Measurements from ENCODE around the gene RB1.

RB1 gene

GRCh38 chr13:48281556-48281955 lies 22.0 kb upstream of the RB1 start:
- TF ChIP-seq, protein P1, sequence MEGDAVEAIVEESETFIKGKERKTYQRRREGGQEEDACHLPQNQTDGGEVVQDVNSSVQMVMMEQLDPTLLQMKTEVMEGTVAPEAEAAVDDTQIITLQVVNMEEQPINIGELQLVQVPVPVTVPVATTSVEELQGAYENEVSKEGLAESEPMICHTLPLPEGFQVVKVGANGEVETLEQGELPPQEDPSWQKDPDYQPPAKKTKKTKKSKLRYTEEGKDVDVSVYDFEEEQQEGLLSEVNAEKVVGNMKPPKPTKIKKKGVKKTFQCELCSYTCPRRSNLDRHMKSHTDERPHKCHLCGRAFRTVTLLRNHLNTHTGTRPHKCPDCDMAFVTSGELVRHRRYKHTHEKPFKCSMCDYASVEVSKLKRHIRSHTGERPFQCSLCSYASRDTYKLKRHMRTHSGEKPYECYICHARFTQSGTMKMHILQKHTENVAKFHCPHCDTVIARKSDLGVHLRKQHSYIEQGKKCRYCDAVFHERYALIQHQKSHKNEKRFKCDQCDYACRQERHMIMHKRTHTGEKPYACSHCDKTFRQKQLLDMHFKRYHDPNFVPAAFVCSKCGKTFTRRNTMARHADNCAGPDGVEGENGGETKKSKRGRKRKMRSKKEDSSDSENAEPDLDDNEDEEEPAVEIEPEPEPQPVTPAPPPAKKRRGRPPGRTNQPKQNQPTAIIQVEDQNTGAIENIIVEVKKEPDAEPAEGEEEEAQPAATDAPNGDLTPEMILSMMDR (IDR thresholded peaks at IDR 0.05; ENCODE audit: low read depth, low read length) = no peak
- TF ChIP-seq MYC (IDR thresholded peaks at IDR 0.05; ENCODE audit: low read depth, low read length) = no peak
- no peak for DNase-seq (ENCODE audit: low read depth)
- H3K4me3 ChIP-seq (ENCODE audit: low read depth, low read length) = no peak overlapping the region

- DNase-seq (ENCODE audit: low read depth) = no peak
- H3K4me3 ChIP-seq (ENCODE audit: low read depth, low read length) = no peak overlapping the region
- TF ChIP-seq POLR2A (IDR thresholded peaks at IDR 0.05; ENCODE audit: extremely low read depth, insufficient read length) = no peak
- no peak for TF ChIP-seq MAX (IDR thresholded peaks at IDR 0.05; ENCODE audit: low read depth, low read length)
- TF ChIP-seq, protein P1 (IDR thresholded peaks at IDR 0.05; ENCODE audit: low read depth, low read length) = no peak
- TF ChIP-seq MYC (IDR thresholded peaks at IDR 0.05; ENCODE audit: low read depth, low read length) = no peak
Observed at GRCh38 chr13:48291730-48292129, 11.8 kb upstream of the RB1 start.

GRCh38 chr13:48292650-48293049 lies 10.9 kb upstream of the RB1 start:
- TF ChIP-seq, protein P1 (IDR thresholded peaks at IDR 0.05; ENCODE audit: low read depth, low read length) = no peak
- TF ChIP-seq MAX (IDR thresholded peaks at IDR 0.05; ENCODE audit: low read depth, low read length) (no peak), MYC (IDR thresholded peaks at IDR 0.05; ENCODE audit: low read depth, low read length) (no peak), POLR2A (IDR thresholded peaks at IDR 0.05; ENCODE audit: extremely low read depth, insufficient read length) (no peak)
- H3K4me3 ChIP-seq (ENCODE audit: low read depth, low read length) = no peak overlapping the region
- no peak for DNase-seq (ENCODE audit: low read depth)

DNA sequence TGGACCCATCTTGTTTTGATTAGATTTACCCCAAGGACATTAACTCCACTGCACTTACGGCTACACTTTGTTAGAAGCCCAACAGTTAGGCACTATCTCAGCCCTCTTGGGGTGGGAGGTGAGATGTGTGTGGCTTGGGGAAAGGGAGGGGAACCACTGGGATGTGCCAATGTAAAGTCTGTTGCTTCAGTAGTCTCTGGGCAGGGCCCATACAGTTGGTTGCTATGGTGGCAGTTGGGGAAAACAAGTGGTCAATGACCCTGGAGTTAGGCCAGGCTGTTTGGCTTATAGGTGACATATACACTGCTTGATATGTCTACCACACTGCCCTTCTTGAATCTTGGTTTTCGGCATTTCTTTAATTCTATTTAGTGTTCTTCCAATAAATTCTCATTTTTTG lies 8.9 kb upstream of the RB1 start:
- no peak for DNase-seq (ENCODE audit: low read depth)
- H3K4me3 ChIP-seq (ENCODE audit: low read depth, low read length) = no peak overlapping the region
- TF ChIP-seq POLR2A (IDR thresholded peaks at IDR 0.05; ENCODE audit: extremely low read depth, insufficient read length) = no peak
- TF ChIP-seq, protein P1 (IDR thresholded peaks at IDR 0.05; ENCODE audit: low read depth, low read length) = no peak
- TF ChIP-seq MYC (IDR thresholded peaks at IDR 0.05; ENCODE audit: low read depth, low read length) = no peak
- TF ChIP-seq MAX (IDR thresholded peaks at IDR 0.05; ENCODE audit: low read depth, low read length) = no peak

DNA sequence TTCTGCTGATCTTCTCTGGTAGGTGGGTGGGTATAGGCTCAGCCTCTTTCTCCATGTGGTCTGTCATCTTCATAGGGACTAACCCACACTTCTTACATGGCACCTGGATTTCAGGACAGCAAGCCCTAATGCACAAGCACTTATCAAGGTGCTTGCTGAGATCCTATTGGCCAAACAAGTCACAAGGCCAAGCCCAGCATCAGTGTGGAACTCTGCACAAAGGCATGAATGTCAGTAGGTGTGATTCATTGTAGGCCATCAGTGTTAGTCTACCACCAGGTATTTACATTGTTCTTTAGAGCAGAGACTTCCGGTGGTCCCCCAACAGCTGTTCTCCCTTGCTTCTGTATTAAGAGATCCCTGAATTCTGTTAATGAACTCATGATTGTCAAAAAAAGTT lies 8.3 kb upstream of the RB1 start:
- no peak overlapping the region for H3K4me3 ChIP-seq (ENCODE audit: low read depth, low read length)
- TF ChIP-seq POLR2A (IDR thresholded peaks at IDR 0.05; ENCODE audit: extremely low read depth, insufficient read length) = no peak
- no peak for TF ChIP-seq MYC (IDR thresholded peaks at IDR 0.05; ENCODE audit: low read depth, low read length)
- TF ChIP-seq, protein P1 (IDR thresholded peaks at IDR 0.05; ENCODE audit: low read depth, low read length) = no peak
- TF ChIP-seq MAX (IDR thresholded peaks at IDR 0.05; ENCODE audit: low read depth, low read length) = no peak
- DNase-seq (ENCODE audit: low read depth) = no peak

DNA sequence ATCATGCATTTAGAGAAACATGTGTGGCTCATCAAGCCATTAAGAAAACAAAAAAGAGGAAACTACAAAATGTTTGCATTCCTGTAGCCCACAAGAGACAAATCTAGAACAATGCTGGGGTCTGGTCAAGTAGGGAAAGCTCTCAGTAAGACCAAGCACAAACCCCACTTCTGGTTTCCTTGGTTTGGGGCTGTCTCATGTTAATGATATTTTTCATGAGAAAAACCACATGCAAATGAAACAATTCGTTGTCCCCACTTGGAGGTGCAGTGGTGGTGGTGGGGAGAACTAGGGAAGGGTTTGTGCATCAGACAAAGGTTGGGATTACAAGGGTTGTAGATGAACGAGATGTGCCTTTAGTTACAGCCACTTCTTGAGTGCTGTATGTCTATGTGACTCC lies 7.0 kb upstream of the RB1 start:
- no peak overlapping the region for H3K4me3 ChIP-seq (ENCODE audit: low read depth, low read length)
- TF ChIP-seq MYC (IDR thresholded peaks at IDR 0.05; ENCODE audit: low read depth, low read length) (no peak), POLR2A (IDR thresholded peaks at IDR 0.05; ENCODE audit: extremely low read depth, insufficient read length) (no peak), MAX (IDR thresholded peaks at IDR 0.05; ENCODE audit: low read depth, low read length) (no peak)
- TF ChIP-seq, protein P1 (IDR thresholded peaks at IDR 0.05; ENCODE audit: low read depth, low read length) = no peak
- no peak for DNase-seq (ENCODE audit: low read depth)
